Measurements from ENCODE around the gene R3HDM4. TPM values are rescaled to one million over a fixed set of nuclear protein-coding genes. Genes with fewer than 3 reads are reported as not detected.

The R3HDM4 gene
- total and polyA plus RNA-seq, 10 of the 15 experiments (the other 5 are each of a cell fraction or from before 2014, with no cell fraction given), result 1.3 to 65.8 (median 27.7) TPM

- no peak for TF ChIP-seq PKNOX1 (IDR thresholded peaks at IDR 0.05)
- TF ChIP-seq TBL1XR1 (IDR thresholded peaks at IDR 0.05; ENCODE audit: low read depth, low read length), result no peak
- TF ChIP-seq EP300 (IDR thresholded peaks at IDR 0.05; ENCODE audit: borderline replicate concordance in 1 of 2, control insufficient read depth in 1 of 2, low read depth in 2 of 2, low read length in 2 of 2), result no peak
- TF ChIP-seq SMC3 (IDR thresholded peaks at IDR 0.05; ENCODE audit: borderline replicate concordance, low read length), result peak; percentile 74
- TF ChIP-seq CUX1 (IDR thresholded peaks at IDR 0.05; ENCODE audit: insufficient replicate concordance, low read depth, low read length), result no peak
- no peak for TF ChIP-seq ATF2 (IDR thresholded peaks at IDR 0.05; ENCODE audit: low read length)
- peak; percentile 83; the same call in 1 of the 2 replicates for TF ChIP-seq DPF2 (IDR thresholded peaks at IDR 0.05)
- TF ChIP-seq CHD1 (IDR thresholded peaks at IDR 0.05; ENCODE audit: low read depth, low read length), result no peak
- no peak for TF ChIP-seq CREB1 (IDR thresholded peaks at IDR 0.05; ENCODE audit: low read depth)
- no peak for TF ChIP-seq STAT3 (IDR thresholded peaks at IDR 0.05; ENCODE audit: low read depth, low read length)
- TF ChIP-seq NFIC (IDR thresholded peaks at IDR 0.05; ENCODE audit: low read depth, low read length), result no peak
- no peak for TF ChIP-seq ZBTB11 (CRISPR knock-in tag; IDR thresholded peaks at IDR 0.05)
- no peak for TF ChIP-seq EGR1 (IDR thresholded peaks at IDR 0.05; ENCODE audit: borderline replicate concordance in 1 of 2, low read depth in 2 of 2, low read length in 2 of 2)
- TF ChIP-seq HSF1 (IDR thresholded peaks at IDR 0.05; ENCODE audit: low read depth, low read length), result no peak
- peak; percentile 90 for TF ChIP-seq ZNF217 (IDR thresholded peaks at IDR 0.05)
- no peak for TF ChIP-seq CHD4 (IDR thresholded peaks at IDR 0.05)
Measured at GRCh38 chr19:917323-918151, 4.5 kb upstream of the R3HDM4 start, which contains the start of gene KISS1R (continued).

All from GM12878 (cell line).